ENCODE data around the gene SIAH3.

DNA sequence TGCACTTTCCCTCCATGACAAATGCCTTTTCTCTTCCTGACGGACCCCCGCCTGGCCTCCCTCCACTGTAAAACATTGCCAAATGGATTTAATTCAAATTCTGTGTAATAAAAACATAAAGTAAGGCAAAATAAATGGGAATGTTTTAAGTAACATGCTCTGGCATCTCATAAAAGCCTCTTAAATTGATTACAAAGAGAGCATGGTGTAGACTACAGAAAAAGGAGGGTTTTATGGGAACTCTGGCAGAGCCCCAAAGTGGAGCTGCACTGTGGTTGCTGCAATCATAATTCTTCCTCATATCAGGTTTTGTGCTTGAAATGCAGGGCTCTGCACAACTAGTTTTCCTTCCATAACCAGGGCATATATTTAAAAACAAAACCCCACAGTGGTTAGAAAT, 44.3 kb upstream of the SIAH3 start:
- TF ChIP-seq, protein P1, sequence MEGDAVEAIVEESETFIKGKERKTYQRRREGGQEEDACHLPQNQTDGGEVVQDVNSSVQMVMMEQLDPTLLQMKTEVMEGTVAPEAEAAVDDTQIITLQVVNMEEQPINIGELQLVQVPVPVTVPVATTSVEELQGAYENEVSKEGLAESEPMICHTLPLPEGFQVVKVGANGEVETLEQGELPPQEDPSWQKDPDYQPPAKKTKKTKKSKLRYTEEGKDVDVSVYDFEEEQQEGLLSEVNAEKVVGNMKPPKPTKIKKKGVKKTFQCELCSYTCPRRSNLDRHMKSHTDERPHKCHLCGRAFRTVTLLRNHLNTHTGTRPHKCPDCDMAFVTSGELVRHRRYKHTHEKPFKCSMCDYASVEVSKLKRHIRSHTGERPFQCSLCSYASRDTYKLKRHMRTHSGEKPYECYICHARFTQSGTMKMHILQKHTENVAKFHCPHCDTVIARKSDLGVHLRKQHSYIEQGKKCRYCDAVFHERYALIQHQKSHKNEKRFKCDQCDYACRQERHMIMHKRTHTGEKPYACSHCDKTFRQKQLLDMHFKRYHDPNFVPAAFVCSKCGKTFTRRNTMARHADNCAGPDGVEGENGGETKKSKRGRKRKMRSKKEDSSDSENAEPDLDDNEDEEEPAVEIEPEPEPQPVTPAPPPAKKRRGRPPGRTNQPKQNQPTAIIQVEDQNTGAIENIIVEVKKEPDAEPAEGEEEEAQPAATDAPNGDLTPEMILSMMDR (IDR thresholded peaks at IDR 0.05; ENCODE audit: poor library complexity, severe bottlenecking), result no peak
- no peak for TF ChIP-seq RAD21 (conservative IDR thresholded peaks at IDR 0.05)
- TF ChIP-seq MXI1 (conservative IDR thresholded peaks at IDR 0.05; ENCODE audit: poor library complexity, severe bottlenecking), result no peak
- no peak for TF ChIP-seq REST (IDR thresholded peaks at IDR 0.05; ENCODE audit: borderline replicate concordance)
- no peak for TF ChIP-seq EZH2 (IDR thresholded peaks at IDR 0.05; ENCODE audit: borderline replicate concordance, insufficient read depth, low read length, poor library complexity, severe bottlenecking)
- TF ChIP-seq EP300 (conservative IDR thresholded peaks at IDR 0.05; ENCODE audit: poor library complexity, severe bottlenecking), result no peak
- TF ChIP-seq POLR2AphosphoS5 (IDR thresholded peaks at IDR 0.05), result no peak

All from neural cell (in vitro differentiated cells).